Measurements from ENCODE around the gene CREB5.

DNA sequence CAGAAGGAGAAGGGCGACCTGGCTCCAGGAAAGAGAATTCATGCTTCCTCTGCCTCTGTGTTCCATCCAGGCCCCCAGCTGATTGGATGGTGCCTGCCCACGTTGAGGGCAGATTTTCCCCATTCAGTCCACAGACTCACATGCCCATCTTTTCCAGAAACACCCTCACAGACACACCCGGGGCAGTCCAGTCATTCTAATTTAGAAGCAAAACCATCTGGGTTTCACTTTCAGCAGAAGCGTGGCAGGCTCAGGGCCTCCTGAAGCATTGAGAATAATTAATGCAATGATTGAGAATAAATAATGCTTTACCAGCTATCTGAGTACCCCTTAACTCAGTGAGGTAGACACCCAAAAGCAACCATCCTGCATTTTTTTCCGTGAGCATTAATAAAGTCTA, 30.2 kb upstream of the CREB5 start:
- TF ChIP-seq, protein P1, sequence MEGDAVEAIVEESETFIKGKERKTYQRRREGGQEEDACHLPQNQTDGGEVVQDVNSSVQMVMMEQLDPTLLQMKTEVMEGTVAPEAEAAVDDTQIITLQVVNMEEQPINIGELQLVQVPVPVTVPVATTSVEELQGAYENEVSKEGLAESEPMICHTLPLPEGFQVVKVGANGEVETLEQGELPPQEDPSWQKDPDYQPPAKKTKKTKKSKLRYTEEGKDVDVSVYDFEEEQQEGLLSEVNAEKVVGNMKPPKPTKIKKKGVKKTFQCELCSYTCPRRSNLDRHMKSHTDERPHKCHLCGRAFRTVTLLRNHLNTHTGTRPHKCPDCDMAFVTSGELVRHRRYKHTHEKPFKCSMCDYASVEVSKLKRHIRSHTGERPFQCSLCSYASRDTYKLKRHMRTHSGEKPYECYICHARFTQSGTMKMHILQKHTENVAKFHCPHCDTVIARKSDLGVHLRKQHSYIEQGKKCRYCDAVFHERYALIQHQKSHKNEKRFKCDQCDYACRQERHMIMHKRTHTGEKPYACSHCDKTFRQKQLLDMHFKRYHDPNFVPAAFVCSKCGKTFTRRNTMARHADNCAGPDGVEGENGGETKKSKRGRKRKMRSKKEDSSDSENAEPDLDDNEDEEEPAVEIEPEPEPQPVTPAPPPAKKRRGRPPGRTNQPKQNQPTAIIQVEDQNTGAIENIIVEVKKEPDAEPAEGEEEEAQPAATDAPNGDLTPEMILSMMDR (IDR thresholded peaks at IDR 0.05): no peak
- TF ChIP-seq POLR2AphosphoS5 (IDR thresholded peaks at IDR 0.05): no peak
- TF ChIP-seq POLR2A (IDR thresholded peaks at IDR 0.05): no peak
